GM19193 (cell line): ENCODE results near the gene NT5E.

Source experiments
- POLR2A ChIP-seq: IDR thresholded peaks from 4 replicates; pipeline ENCODE4 v1.6.1; 2011; ENCODE audit not compliant: insufficient read depth, insufficient read length; ENCODE audit errors: extremely low read depth

Gene NT5E

GRCh38 chr6:85449818-85450759 lies at the start of gene NT5E:
Gene NT5E (plus strand): TSS chr6:85450083. CDS start chr6:85450140, 57 bp downstream.
- peak; percentile 75 for TF ChIP-seq POLR2A

DNA sequence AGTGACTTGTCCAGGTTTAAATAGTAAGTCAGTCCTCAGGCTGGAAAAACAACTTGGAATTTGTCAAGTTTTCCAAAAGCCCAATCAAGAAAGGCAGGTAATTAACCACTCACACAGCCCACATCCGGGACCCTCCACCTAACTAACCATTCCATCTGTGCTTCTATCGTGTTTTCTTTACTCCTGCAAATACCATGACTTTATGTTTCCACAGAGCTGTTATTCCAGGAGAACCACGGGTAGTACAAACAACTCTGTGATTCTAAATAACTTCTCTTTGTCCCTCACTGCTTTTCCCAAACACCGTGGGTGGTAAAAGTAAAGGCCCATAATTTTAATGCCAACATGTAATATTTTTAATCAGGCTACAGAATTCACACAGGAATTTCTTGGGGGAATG lies 49.6 kb upstream of the NT5E start:
- no peak for TF ChIP-seq POLR2A

DNA sequence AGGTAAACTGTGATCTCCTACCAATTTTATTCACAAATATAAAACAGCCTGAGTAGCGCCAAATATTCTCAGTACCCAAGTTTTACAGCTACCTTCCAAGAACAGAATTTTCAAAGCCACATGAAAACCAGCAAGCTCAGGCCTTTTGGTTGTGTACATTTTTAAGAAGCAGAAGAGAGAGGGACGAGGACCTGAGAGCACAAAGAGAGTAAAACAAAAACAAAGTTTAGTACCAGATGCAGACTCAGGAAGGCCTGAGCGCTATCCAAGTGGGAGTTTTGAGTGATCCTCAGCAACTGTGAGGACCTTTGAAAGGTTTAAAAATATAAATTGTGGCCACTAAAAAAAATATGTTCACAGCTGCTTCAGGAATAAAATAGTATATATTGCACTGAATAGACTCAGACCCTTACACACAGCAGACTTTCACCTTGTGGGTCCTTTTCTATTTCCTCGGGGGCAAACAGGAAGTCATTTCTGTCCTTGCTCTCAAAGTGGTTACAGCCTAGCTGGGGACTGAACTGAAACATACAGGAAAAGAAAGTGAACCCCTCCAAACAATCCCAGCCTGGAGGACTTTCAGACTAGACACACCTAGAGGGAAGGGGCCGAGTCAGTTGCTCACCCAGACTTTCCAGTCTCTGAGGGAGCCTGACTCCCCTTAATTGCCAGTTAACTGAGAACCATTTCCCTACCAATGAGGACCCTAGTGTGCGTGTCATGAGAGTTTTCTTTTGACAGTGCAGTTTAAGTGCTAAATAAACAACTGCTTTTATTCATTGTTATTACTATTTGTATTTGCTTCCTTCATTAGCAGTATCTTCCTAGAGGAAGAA lies 48.5 kb upstream of the NT5E start:
- no peak for TF ChIP-seq POLR2A

DNA sequence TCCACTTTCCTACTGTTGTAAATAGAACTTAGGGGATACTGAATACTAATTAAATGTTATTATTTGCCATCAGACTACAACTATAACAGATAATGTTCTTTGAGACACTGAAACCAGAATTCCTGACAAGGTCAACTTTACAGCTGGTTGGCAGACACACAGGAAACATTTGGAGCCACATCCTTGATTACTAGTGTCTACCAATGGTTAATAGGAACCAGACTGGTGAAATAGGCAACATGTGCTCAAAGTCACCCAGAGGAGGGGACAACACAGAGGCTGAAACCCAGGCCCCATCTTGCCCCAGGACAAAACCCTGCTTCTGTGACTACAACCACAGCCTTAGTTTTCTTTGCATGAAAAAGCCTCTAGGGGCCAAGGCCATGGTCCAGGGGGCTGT lies 47.8 kb upstream of the NT5E start:
- no peak for TF ChIP-seq POLR2A

DNA sequence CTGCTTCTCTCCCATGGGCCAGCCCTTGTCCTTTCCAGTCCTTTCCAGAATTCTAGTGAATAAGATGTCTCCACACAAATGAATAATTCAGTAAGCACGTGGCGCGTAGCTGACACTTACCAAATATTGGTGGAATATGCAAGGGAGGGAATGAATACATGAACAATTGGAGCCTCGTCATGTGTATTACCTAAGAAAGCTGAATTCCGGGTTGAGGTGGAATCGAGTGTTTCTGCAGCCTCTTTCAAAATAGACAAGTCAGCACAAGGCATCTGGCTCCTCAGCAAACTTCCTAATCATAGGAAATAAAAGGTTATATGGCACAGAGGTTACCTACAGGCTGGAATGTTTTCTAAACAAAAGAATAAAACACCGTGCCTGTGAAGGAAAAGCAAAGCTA lies 47.0 kb upstream of the NT5E start:
- no peak for TF ChIP-seq POLR2A

DNA sequence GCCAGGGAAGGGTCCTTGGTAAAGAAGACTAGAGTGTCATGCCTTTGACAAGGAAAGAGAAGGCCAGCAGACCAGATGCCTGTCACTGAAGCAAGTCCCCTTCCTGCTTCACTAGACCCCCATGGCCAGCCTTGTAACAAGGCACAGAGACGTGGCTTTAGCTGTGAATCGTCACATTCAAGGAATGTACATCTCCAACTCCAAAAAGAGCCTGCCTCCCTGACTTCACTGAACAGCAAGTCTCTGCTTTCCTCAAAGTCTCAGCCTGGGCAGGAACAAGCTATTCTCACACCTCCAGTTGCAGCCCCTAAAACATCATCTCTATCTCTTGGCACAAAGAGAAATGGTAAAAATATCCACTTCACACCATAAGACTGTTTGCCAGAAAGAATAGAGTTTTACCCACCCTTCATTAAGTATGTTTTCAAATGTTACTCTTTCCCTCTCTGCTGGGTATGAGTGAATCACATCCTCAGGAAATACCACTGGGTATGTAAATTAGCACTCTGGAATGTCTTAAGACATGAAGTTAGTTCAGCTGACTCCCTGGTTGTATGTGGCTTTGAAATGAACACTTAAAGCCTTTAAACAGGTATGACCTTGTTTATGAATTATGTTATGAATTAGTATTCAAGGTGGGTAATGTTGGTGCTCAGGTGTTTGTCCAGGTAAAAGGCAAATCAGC lies 46.4 kb upstream of the NT5E start:
- TF ChIP-seq POLR2A, result no peak

DNA sequence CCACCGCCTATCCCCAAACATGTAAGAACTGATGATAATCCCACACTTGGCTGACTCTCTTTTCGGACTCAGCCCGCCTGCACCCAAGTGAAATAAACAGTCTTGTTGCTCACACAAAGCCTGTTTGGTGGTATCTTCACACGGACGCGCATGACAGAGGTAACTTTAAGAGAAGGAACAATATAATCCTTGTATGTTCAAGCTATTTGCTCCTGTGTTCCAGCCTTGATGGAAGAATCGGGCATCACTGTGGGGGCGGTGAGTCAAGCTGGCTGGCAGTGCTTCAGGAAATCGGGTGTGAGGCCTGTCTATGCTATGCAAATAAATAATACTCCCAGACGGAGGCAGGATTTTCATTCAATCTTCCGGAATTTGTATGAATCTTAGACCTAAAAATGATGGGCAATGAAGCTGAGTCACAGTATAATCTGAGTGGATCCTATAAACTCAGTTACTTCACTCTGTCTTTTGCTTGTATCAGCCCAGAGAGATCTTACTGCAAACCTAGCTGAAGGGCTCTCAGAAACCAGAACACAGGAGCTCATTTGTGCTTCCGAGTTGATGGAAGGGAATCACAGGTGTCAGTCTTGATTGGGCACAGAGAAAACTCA lies 45.2 kb upstream of the NT5E start:
- TF ChIP-seq POLR2A, result no peak

DNA sequence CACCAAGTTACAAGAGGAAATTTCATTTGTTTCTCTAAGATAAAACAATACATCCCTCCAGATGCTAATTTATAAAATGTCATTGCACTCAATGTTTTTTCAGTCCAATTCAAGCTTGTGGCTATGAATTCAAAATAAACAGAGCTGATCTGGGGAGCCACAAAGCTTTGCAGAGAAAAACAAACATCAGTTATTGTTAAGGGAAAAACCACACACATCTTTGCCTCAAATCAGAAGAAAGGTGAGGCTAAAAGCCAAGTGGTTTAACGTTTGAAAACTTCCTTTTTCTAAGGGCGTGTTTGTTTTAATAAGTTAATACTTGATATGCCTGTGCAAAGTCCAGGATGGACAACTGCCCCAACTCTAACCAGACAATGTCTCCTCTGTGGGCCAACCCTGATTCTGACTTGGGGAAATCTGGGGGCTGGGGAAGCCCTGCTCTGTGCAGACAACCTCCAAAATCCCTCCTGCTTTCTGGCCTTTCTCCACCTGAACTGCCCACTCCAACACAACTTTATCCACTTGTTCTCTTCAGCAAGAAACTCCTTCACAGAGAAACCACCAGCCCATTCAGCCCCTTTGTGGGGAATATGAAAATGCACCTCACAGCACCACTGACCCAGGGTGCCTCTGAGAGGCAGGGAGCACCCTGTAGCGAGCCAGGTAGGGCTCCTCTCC lies 44.6 kb upstream of the NT5E start:
- no peak for TF ChIP-seq POLR2A

- TF ChIP-seq POLR2A, result no peak
Measured at GRCh38 chr6:85405853-85406198, 44.1 kb upstream of the NT5E start.

DNA sequence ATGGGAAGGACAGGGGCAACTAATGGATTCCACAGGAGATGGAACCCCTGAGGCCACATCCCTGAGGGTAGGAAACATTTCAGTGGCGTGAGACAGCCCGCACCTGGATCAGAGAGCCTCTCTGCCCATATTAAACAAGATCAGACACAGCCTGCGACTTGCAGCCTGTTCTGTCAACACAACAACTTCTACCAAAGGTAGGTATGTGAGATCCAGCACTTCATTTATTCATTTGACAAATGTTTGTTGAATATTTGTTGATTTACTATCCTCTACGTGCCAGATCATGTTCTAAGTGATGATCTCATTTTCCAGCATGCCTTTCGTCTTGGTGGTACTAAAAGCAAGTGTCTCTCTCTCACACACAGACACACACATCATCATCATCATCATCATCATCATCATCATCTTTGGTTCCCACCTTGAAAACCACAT lies 43.2 kb upstream of the NT5E start:
- no peak for TF ChIP-seq POLR2A

DNA sequence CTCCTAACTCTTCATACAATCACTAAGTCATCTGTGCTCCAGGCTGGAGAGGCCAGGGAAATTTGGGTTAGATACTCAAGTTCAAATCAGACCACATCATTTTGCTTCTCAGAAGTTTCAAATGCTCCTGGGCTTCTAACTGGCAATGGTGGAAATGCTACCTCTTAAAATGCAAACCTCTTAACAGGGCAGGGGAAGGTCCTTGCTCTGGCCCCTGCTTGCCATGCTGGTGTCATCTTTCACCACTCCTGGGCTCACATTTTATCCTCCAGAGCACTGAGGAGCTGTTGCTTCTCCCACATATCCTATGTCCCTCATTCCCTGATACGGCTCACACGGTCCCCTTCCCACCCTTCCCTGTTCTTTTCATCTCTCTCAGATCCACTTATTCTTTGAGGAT lies 41.8 kb upstream of the NT5E start:
- no peak for TF ChIP-seq POLR2A

DNA sequence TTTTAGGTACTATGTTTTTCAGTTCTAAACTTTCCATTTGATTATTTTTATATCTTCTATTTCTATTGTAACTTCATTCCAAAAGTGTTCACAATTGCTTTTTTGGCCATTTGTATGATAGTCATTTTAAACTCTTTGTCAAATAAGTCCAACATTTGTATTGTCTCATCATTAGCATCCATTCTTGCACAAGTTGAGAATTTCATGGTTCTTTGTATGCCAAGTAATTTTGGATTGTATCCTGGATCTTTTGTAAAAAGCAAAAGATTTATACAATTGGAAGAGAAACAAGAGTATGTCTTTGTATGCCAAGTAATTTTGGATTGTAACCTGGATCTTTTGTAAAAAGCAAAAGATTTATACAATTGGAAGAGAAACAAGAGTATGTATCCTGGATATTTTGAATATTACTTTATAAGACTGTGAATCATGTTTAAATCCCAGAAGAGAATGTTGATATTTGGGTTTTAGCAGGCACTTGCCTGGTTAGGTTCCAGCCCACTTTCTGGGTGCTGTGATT lies 36.9 kb upstream of the NT5E start:
- TF ChIP-seq POLR2A, result no peak

DNA sequence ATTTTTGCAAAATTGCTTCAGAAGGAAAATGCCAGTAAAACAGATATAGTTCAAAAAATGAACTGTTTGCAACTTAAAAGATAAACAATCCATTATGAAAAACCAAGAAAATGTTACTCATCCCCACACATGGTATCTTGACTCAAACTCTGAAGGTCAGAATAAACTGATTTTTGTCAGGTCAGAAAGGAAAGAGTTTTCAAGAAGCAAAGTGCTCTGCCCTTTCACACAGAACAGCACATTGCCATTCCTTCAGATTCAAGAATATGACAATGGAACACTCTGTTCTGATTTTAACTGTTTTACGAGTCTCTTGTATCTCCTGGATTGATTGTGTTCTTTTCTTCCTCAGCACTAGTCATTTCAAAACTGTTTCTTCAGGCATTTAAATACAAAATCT lies 33.8 kb upstream of the NT5E start:
- no peak for TF ChIP-seq POLR2A

DNA sequence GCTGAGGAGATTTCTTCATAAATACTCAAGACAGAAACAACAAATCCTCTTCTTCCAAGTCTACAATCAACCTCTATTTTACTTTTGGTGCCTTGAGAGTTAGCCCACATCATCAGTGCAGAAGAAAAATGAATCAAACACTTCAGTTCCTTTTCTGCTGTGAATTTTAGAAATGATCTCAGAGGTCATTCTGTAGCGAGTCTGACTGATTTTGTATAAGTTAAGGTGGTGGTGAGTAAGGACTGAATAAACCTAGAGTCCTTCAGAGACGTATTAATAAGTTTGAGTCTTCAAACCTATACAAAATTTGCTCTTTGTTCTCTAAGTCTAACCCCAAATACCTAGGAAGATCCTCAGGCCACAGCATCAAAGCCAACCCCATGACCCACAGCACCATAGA lies 33.1 kb upstream of the NT5E start:
- TF ChIP-seq POLR2A, result no peak

- no peak for TF ChIP-seq POLR2A
Measured at GRCh38 chr6:85417336-85417735, 32.5 kb upstream of the NT5E start.

DNA sequence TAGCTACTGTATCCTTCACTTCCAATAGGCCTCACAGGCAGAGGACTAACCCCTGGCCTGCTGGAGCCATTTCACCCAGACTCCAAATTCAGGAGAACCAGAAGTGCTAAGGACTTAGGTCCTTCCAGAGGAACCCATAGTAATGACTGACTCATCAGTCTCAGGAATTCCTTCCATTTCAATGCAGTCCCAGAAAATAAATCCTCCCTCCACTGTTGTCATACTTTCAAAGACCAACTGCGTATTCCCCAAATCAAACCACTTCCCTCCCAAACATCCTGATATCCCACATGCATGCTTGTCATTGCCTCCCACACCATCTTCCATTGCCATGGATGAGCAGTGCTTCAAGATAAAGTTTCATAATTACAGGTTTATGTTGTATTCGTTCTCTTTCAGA lies 31.8 kb upstream of the NT5E start:
- TF ChIP-seq POLR2A, result no peak
